ENCODE results near the gene ATRNL1.

DNA sequence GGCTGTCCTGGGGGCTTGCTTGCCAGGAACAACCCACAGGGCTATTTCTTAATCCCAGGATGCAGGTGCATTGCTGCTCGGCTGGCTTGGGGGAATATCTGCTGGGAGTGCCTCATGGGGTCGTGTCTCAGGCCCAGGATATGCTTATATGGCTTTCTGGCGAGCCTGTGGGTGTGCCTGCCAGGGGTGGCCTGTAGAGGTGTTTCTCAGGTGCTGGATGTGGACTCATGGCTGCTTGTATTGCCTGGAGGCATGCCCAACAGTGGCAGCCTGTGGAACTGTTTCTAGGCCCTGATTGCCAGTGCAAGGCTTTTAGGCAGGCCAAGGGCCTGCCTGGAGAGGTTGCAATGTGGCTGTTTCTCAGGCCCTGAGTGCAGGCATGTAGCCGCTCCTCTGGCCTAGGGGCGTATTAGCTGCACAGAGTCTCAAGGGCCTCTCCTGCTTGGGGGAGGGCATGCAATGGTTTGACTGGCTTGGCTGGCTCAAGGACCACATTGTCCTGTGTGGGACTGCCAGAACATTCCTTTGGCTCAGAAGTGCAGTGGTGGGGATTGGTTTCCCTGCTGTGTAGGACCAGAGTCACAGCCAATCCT lies 202.1 kb downstream of the ATRNL1 start:
- TF ChIP-seq, protein P1, sequence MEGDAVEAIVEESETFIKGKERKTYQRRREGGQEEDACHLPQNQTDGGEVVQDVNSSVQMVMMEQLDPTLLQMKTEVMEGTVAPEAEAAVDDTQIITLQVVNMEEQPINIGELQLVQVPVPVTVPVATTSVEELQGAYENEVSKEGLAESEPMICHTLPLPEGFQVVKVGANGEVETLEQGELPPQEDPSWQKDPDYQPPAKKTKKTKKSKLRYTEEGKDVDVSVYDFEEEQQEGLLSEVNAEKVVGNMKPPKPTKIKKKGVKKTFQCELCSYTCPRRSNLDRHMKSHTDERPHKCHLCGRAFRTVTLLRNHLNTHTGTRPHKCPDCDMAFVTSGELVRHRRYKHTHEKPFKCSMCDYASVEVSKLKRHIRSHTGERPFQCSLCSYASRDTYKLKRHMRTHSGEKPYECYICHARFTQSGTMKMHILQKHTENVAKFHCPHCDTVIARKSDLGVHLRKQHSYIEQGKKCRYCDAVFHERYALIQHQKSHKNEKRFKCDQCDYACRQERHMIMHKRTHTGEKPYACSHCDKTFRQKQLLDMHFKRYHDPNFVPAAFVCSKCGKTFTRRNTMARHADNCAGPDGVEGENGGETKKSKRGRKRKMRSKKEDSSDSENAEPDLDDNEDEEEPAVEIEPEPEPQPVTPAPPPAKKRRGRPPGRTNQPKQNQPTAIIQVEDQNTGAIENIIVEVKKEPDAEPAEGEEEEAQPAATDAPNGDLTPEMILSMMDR (IDR thresholded peaks at IDR 0.05): no peak
- TF ChIP-seq POLR2A (IDR thresholded peaks at IDR 0.05): no peak
